DOHH2 (cell line): ENCODE measurements around the gene MED13L.

Source experiments
- H3F3A ChIP-seq: fragments of 200-600 bp; sonication (generic), shearing (Covaris generic); 2 replicates; pipeline ENCODE4 v1.6.0; 2016; ENCODE audit warnings: antibody characterized with exemption, mild to moderate bottlenecking; ENCODE audit not compliant: control insufficient read depth, insufficient read depth
- H3K27ac ChIP-seq: fragments of 200-600 bp; sonication (generic); 2 replicates; pipeline ENCODE4 v1.5.1; 2014; ENCODE audit warnings: low read depth, mild to moderate bottlenecking, low read length, moderate library complexity
- H3K27me3 ChIP-seq: fragments of 200-600 bp; sonication (generic); 2 replicates; pipeline ENCODE4 v1.6.1; 2014; ENCODE audit warnings: mild to moderate bottlenecking, low read length, mixed read lengths; ENCODE audit not compliant: control insufficient read depth
- H3K36me3 ChIP-seq: fragments of 200-600 bp; sonication (generic); 2 replicates; pipeline ENCODE4 v1.6.1; 2014; ENCODE audit warnings: mild to moderate bottlenecking, low read length, moderate library complexity, mixed read lengths; ENCODE audit not compliant: control insufficient read depth
- H3K4me1 ChIP-seq: fragments of 200-600 bp; sonication (generic); 2 replicates; pipeline ENCODE4 v1.6.1; 2014; ENCODE audit warnings: mild to moderate bottlenecking, low read length, mixed read lengths; ENCODE audit not compliant: control insufficient read depth
- H3K4me2 ChIP-seq: fragments of 200-600 bp; sonication (generic); 2 replicates; pipeline ENCODE4 v1.6.0; 2014; ENCODE audit warnings: mild to moderate bottlenecking, low read length, moderate library complexity
- H3K4me3 ChIP-seq: fragments of 200-600 bp; sonication (generic); 2 replicates; pipeline ENCODE4 v1.5.1; 2014; ENCODE audit warnings: mild to moderate bottlenecking, low read length, mixed read lengths
- H3K79me2 ChIP-seq: fragments of 200-600 bp; sonication (generic); 2 replicates; pipeline ENCODE4 v1.6.1; 2014; ENCODE audit warnings: mild to moderate bottlenecking, low read length, mixed read lengths; ENCODE audit not compliant: control insufficient read depth
- H3K9me2 ChIP-seq: fragments of 200-600 bp; sonication (generic); replicated peaks from 2 replicates; pipeline ENCODE4 v1.6.1; 2014; ENCODE audit warnings: mild to moderate bottlenecking, low read length, mixed read lengths; ENCODE audit not compliant: control insufficient read depth
- H3K9me3 ChIP-seq: fragments of 200-600 bp; sonication (generic); 2 replicates; pipeline ENCODE4 v1.6.1; 2014; ENCODE audit warnings: antibody characterized with exemption, low read length, mixed read lengths; ENCODE audit not compliant: control insufficient read depth, insufficient read depth
- H4K20me1 ChIP-seq: fragments of 200-600 bp; sonication (generic); 2 replicates; pipeline ENCODE4 v1.6.0; 2014; ENCODE audit warnings: low read depth, mild to moderate bottlenecking, antibody characterized with exemption, low read length, moderate library complexity; ENCODE audit not compliant: control insufficient read depth, insufficient read depth
- EZH2phosphoT487 ChIP-seq: fragments of 200-600 bp; sonication (generic); IDR thresholded peaks from 2 replicates; pipeline ENCODE4 v1.6.1; 2017; ENCODE audit warnings: borderline replicate concordance, mild to moderate bottlenecking, antibody characterized with exemption, low read length, moderate library complexity, mixed read lengths
- TF ChIP-seq, protein P1 (sequence below): fragments of 200-600 bp; sonication (generic); IDR thresholded peaks from one replicate; pipeline ENCODE4 v1.5.1; 2014; ENCODE audit warnings: antibody characterized with exemption, mild to moderate bottlenecking, low read depth, low read length; ENCODE audit not compliant: poor library complexity, severe bottlenecking

MED13L gene

DNA sequence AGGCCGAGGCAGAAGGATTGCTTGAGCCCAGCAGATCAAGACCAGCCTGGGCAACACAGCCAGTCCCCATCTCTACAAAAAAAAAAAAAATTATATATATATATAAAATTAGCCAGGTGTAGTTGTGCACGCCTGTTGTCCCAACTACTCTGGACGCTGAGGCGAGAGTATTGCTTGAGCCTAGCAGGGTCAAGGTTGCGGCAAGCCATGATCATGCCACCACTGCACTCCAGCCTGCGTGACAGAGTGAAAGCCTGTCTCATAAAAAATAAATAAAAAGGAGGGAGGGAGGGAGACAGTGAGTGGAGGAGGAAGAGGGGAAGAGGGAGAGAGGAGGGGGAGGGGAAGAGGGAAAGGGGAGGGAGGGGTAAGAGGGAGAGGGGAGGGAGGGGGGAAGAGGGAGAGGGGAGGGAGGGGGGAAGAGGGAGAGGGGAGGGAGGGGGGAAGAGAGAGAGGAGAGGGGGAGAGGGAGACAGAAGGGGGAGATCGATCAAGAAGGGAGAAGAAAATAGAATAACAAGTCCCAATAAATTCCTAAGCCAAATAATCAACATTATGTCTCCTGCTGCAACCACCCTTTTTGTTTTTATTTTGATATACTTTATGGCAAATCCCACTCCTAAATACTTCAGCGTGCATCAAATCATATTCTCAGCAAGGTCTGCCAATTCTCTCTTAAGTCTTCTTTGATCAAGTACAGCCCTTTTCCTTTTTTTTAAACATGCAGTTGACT lies 163.9 kb downstream of the MED13L start:
- H3K4me3 ChIP-seq, result no peak overlapping the region
- H3K27me3 ChIP-seq, result no peaks in the 10 kb centered on the region
- no peak overlapping the region for H3K4me2 ChIP-seq
- H3K79me2 ChIP-seq, result peaks cover 13% of the 10 kb centered on the region
- H3K36me3 ChIP-seq, result no peaks in the 10 kb centered on the region
- H4K20me1 ChIP-seq, result peaks cover 11% of the 10 kb centered on the region; the same call in 1 of the 2 replicates
- no peaks in the 10 kb centered on the region for H3K9me3 ChIP-seq
- H3K9me2 ChIP-seq, result no peaks in the 10 kb centered on the region
- no peak overlapping the region for H3K27ac ChIP-seq
- no peaks in the 10 kb centered on the region for H3K4me1 ChIP-seq
- TF ChIP-seq, protein P1, sequence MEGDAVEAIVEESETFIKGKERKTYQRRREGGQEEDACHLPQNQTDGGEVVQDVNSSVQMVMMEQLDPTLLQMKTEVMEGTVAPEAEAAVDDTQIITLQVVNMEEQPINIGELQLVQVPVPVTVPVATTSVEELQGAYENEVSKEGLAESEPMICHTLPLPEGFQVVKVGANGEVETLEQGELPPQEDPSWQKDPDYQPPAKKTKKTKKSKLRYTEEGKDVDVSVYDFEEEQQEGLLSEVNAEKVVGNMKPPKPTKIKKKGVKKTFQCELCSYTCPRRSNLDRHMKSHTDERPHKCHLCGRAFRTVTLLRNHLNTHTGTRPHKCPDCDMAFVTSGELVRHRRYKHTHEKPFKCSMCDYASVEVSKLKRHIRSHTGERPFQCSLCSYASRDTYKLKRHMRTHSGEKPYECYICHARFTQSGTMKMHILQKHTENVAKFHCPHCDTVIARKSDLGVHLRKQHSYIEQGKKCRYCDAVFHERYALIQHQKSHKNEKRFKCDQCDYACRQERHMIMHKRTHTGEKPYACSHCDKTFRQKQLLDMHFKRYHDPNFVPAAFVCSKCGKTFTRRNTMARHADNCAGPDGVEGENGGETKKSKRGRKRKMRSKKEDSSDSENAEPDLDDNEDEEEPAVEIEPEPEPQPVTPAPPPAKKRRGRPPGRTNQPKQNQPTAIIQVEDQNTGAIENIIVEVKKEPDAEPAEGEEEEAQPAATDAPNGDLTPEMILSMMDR, result no peak
- no peak for TF ChIP-seq EZH2phosphoT487
- H3F3A ChIP-seq, result no peaks in the 10 kb centered on the region

DNA sequence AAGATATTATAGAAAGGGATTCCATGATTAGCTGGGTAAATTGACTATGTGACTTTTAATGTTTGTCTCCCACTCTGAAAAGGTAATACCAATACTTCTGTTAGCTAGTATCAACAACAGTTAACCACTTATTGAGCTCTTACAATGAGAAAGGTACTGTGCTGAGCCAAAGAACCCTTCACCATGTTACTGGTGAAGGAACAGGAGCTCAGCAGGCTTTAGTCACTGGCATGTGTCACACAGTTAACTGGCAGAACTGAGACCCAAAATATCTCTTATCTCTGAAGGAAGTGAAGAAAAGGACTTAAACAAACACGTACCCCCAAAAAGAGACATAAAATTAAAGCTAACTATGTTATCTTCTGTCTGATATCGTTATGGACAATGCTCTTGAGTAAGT lies 170.6 kb downstream of the MED13L start:
- no peaks in the 10 kb centered on the region for H3K9me2 ChIP-seq
- no peak overlapping the region for H3K27ac ChIP-seq
- no peaks in the 10 kb centered on the region for H4K20me1 ChIP-seq
- H3K4me1 ChIP-seq, result no peaks in the 10 kb centered on the region
- H3F3A ChIP-seq, result no peaks in the 10 kb centered on the region
- H3K36me3 ChIP-seq, result no peaks in the 10 kb centered on the region
- H3K4me2 ChIP-seq, result no peak overlapping the region
- TF ChIP-seq, protein P1, result no peak
- TF ChIP-seq EZH2phosphoT487, result no peak
- no peaks in the 10 kb centered on the region for H3K9me3 ChIP-seq
- H3K4me3 ChIP-seq, result no peak overlapping the region
- H3K79me2 ChIP-seq, result no peaks in the 10 kb centered on the region
- no peaks in the 10 kb centered on the region for H3K27me3 ChIP-seq

DNA sequence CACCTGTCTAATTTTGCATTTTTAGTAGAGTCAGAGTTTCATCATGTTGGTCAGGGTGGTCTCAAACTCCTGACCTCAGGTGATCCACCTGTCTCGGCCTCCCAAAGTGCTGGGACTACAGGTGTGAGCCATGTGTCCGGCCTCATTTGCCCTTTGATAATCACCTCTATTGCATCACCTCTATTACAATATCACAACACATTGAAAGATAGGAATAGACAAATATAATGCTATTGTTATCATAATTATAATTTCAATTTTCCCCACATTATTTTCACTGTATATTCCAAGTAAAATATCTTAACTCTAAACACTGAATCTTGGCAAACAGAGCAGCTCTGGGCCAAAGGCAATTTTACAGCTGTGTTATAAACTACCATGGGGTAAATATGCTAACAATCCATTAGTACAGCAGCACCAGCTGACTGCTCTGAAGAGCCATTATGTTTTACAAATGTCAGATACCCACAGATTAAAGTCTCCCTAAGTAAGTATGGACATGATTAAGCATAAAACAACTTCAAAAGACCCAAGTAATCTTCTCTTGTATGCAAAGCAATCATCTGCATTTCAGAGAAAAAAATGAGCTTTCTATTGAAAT lies 173.2 kb downstream of the MED13L start:
- Histone ChIP-seq H3K79me2 (no peaks in the 10 kb centered on the region), H4K20me1 (no peaks in the 10 kb centered on the region)

More for the DNA sequence above, 173.2 kb downstream of the MED13L start:
- Histone ChIP-seq H3K36me3 (no peaks in the 10 kb centered on the region), H3K4me1 (no peaks in the 10 kb centered on the region), H3K9me2 (no peaks in the 10 kb centered on the region), H3K27ac (no peak overlapping the region), H3K9me3 (no peaks in the 10 kb centered on the region), H3K27me3 (no peaks in the 10 kb centered on the region), H3F3A (no peaks in the 10 kb centered on the region), H3K4me3 (no peak overlapping the region), H3K4me2 (no peak overlapping the region)
- TF ChIP-seq EZH2phosphoT487, result no peak
- TF ChIP-seq, protein P1, result no peak
